Astrocyte of the cerebellum (primary cell): ENCODE results near the gene RBMS1.

ENCODE experiments used
- DNase-seq: peaks from one replicate; pipeline ENCODE4 v3.0.0-alpha.2; 2011; ENCODE audit warnings: low read depth
- H3K4me3 ChIP-seq: 2 replicates; pipeline ENCODE4 v1.5.1; 2011; ENCODE audit warnings: mild to moderate bottlenecking, low read depth, low read length, moderate library complexity
- in situ Hi-C: cut with HindIII; loops from 2 replicates; pipeline ENCODE4 v1.10.0; 2017; ENCODE audit warnings: low sequenced_read_pairs
- TF ChIP-seq, protein P1 (sequence below): IDR thresholded peaks from 2 replicates; pipeline ENCODE4 v1.5.1; 2012; ENCODE audit warnings: low read length, low read depth, moderate library complexity, mild to moderate bottlenecking; ENCODE audit errors: missing control alignments

The RBMS1 gene

DNA sequence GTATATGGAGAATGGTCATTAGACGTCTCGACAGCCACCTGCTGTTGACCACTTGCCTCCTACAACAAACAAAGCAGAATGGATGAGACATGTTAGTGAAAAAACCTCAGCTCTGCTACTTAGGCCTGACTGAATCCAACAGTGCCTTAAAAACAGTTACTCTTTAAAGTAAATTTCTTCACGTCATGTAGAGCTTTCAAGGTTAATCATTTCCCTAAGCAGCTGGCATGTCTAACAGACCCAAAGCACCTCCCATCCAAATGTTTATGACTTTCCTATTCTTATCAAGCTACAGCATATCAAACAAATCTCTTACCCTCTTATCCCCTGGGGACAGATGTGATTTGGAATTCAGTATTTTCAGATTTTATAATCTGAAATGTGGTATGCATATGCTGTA, 218.0 kb downstream of the RBMS1 start:
- in situ Hi-C loops, result no loop called here
- no peak for DNase-seq
- TF ChIP-seq, protein P1, sequence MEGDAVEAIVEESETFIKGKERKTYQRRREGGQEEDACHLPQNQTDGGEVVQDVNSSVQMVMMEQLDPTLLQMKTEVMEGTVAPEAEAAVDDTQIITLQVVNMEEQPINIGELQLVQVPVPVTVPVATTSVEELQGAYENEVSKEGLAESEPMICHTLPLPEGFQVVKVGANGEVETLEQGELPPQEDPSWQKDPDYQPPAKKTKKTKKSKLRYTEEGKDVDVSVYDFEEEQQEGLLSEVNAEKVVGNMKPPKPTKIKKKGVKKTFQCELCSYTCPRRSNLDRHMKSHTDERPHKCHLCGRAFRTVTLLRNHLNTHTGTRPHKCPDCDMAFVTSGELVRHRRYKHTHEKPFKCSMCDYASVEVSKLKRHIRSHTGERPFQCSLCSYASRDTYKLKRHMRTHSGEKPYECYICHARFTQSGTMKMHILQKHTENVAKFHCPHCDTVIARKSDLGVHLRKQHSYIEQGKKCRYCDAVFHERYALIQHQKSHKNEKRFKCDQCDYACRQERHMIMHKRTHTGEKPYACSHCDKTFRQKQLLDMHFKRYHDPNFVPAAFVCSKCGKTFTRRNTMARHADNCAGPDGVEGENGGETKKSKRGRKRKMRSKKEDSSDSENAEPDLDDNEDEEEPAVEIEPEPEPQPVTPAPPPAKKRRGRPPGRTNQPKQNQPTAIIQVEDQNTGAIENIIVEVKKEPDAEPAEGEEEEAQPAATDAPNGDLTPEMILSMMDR, result no peak
- H3K4me3 ChIP-seq, result no peak overlapping the region

GRCh38 chr2:160271171-160272086, 222.2 kb downstream of the RBMS1 start:
- DNase-seq, result no peak
- in situ Hi-C loops, result no loop called here
- no peak overlapping the region for H3K4me3 ChIP-seq
- TF ChIP-seq, protein P1, result no peak

DNA sequence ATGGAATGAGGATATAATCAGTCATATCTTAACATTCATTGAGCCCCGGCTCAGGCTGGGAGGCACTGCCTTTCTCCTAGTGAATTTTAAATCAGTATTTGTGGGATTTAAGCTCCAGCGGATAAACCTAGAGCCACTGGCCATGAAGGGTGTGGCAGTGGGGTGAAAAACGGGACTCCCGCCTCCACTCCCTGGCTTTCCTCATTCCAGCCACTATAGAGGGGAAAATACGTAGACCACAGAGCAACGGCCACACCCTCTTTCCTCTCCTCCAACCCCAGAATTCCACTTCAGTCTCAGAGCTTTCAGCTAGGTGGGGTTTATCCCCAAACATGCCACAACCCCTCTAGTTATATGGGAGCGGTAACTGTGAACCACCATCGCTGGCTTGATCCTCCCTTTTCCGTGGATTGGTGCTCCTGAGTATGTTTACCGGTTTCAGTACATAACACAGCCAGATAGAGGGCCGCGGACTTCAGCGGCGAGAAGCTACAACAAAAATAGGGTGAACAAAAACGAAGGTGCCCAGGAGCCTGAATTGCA, 223.0 kb downstream of the RBMS1 start:
- in situ Hi-C loops, result no loop called here
- DNase-seq, result no peak
- peak overlapping the region; percentile 24 for H3K4me3 ChIP-seq
- TF ChIP-seq, protein P1, result peak; percentile 12

- peak overlapping the region; percentile 24 for H3K4me3 ChIP-seq
- peak; percentile 83 for DNase-seq
- TF ChIP-seq, protein P1, result peak; percentile 73
- in situ Hi-C loops, result no loop called here
Measured at GRCh38 chr2:160269803-160270570, 223.6 kb downstream of the RBMS1 start.

DNA sequence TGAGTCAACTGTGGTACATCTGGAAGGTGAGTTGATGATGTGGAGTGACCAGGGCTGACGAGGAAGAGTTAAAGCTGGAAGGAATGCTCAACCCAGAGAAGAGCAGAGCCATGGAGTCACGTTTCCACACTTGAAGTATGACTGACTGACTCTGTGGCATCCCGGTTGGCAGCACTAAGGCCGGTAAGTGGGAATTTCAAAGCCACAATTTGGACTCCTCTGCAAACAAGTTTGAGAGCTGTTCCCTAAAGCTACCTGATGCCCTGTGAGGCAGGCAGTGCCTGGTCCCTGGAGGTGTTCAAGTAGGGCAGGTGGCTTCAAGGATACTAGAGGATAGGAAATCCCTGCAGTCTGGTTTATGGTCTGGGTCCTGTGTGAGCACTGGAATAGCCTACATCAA, 224.2 kb downstream of the RBMS1 start:
- no peak for DNase-seq
- peak overlapping the region; percentile 24 for H3K4me3 ChIP-seq

More for the DNA sequence above, 224.2 kb downstream of the RBMS1 start:
- in situ Hi-C loops, result no loop called here
- TF ChIP-seq, protein P1, result no peak
